H1 (cell line): ENCODE data around the gene DENND10. TPM values are rescaled to one million over a fixed set of nuclear protein-coding genes. Genes with fewer than 3 reads are reported as not detected.

Experiments
- ASH2L ChIP-seq: fragments of 200-600, 300-600 bp; sonication (generic); IDR thresholded peaks from one replicate; pipeline ENCODE4 v1.7.1; 2017; ENCODE audit warnings: low read length
- CHD7 ChIP-seq: fragments of 300-600 bp; sonication (generic); IDR thresholded peaks from 2 replicates; pipeline ENCODE4 v1.7.1; 2012; ENCODE audit warnings: low read length, moderate library complexity, mild to moderate bottlenecking, inconsistent platforms; ENCODE audit not compliant: insufficient replicate concordance
- EP300 ChIP-seq, 2 experiments: IDR thresholded peaks; 1 replicate in 1 of 2; 2 replicates in 1 of 2; pipeline ENCODE4 v1.6.1; 2011 to 2012; ENCODE audit warnings: low read depth in 2 of 2, low read length in 2 of 2, mild to moderate bottlenecking in 2 of 2, borderline replicate concordance in 1 of 2, inconsistent platforms in 1 of 2, moderate library complexity in 1 of 2
- KDM4A ChIP-seq: IDR thresholded peaks from one replicate; pipeline ENCODE4 v1.7.1; 2012; ENCODE audit warnings: low read depth, mild to moderate bottlenecking, moderate library complexity, low read length, inconsistent platforms; ENCODE audit not compliant: severe bottlenecking
- MAX ChIP-seq: IDR thresholded peaks from 2 replicates; pipeline ENCODE4 v1.6.1; 2012; ENCODE audit warnings: inconsistent platforms
- POLR2A ChIP-seq, 2 experiments: IDR thresholded peaks; 1 replicate in 1 of 2; 2 replicates in 1 of 2; pipeline ENCODE4 v1.6.1; 2011; ENCODE audit warnings: low read depth in 2 of 2, low read length in 2 of 2, mild to moderate bottlenecking in 2 of 2; ENCODE audit errors: control extremely low read depth in 1 of 2
- TAF7 ChIP-seq: optimal IDR thresholded peaks from 2 replicates; pipeline ENCODE3; 2011; ENCODE audit warnings: low read depth, mild to moderate bottlenecking, inconsistent platforms, low read length, moderate library complexity, borderline replicate concordance
- TBP ChIP-seq: IDR thresholded peaks from 2 replicates; pipeline ENCODE4 v1.6.1; 2011; ENCODE audit warnings: low read depth, low read length, improper control_type of control experiment
- polyA plus RNA-seq, 7 experiments: library from polyadenylated mRNA; depleted of rRNA in 3 of 7; stranded (reverse) in 5 of 7; unstranded in 2 of 7; fragments of >200 nt in 5 of 7; fragments of 200-250 nt in 2 of 7; gene quantifications; 1 replicate in 5 of 7; 2 replicates in 1 of 7; 4 replicates in 1 of 7; pipeline versions ENCODE4 v1.2.1 to v1.2.3, GENCODE V29; 2011 to 2013; ENCODE audit warnings: missing spikeins in 2 of 7, mixed read lengths in 2 of 7
- total RNA-seq: library from RNA; stranded (reverse); fragmentation: NEBNext Ultra II Directional; extraction: Animal tissue kit (Norgen Biotek cat#: 25700); gene quantifications from 2 replicates; pipeline ENCODE4 v1.2.1, GENCODE V29; 2021

Gene DENND10
- total and polyA plus RNA-seq, 2 of the 8 experiments (the other 6 are each of a cell fraction or from before 2014, with no cell fraction given): 49.3 to 64.4 TPM

DNA sequence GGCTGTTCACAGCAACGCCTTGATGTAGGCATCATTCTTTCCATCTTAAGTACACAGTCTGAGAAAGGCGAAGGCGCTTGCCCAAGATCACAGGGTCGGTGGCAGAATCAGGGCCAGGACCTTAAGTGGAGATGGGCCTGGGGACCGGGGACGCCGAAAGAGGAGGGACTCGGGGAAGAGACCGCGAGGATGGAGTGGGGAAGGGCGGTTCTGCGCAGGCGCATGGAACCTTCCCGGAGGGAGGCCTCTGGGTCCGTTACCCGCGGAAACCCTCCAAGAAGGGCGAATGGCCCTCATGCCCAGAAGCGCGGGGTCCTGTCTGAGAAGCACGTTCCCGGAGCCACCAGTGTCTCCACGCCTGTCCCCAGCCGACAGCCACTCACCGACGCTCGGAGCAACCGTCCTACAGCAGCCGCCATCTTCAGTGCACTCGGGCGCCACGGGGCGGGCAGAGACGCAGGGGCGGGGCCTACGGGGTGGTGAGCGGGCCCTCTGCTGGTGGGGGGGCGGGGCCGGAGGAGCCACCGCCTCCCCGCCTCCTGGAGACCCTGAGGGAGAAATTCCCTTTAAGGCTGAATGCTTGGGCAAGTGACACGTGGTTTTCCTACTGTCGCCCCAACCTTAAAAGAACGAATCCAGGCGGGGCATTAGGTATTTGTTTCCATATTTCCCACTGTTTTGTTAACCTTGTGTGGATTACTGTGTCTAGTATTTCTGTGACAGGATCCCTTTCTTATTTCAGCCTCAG is 74.6 kb downstream of the DENND10 start, which contains the start of gene PRDX3 (continued):
- TF ChIP-seq TBP (peak; percentile 79; the same call in 1 of the 2 replicates), ASH2L (peak; percentile 98), POLR2A (IDR thresholded peaks at IDR 0.05; ENCODE audit: control extremely low read depth in 1 of 2, low read depth in 2 of 2, low read length in 2 of 2) (peak; percentile 92 to 95), TAF7 (peak; percentile 64), CHD7 (no peak), MAX (peak; percentile 65; the same call in 1 of the 2 replicates), KDM4A (peak; percentile 80), EP300 (IDR thresholded peaks at IDR 0.05; ENCODE audit: borderline replicate concordance in 1 of 2, low read depth in 2 of 2, low read length in 2 of 2) (no peak)
